RCC 7860 (cell line): Measurements from ENCODE around the gene EPHB2.

Source experiments
- DNase-seq: peaks from one replicate; pipeline ENCODE4 v3.0.0-alpha.2; 2015; ENCODE audit warnings: low spot score
- FAIRE-seq: peaks from 2 replicates; lab custom pipeline; 2012; peaks lifted over from hg19 to GRCh38; lab: Jason Lieb, UNC

The EPHB2 gene

GRCh38 chr1:22875841-22876240, 165.2 kb downstream of the EPHB2 start:
- no peak for FAIRE-seq
- DNase-seq = no peak

DNA sequence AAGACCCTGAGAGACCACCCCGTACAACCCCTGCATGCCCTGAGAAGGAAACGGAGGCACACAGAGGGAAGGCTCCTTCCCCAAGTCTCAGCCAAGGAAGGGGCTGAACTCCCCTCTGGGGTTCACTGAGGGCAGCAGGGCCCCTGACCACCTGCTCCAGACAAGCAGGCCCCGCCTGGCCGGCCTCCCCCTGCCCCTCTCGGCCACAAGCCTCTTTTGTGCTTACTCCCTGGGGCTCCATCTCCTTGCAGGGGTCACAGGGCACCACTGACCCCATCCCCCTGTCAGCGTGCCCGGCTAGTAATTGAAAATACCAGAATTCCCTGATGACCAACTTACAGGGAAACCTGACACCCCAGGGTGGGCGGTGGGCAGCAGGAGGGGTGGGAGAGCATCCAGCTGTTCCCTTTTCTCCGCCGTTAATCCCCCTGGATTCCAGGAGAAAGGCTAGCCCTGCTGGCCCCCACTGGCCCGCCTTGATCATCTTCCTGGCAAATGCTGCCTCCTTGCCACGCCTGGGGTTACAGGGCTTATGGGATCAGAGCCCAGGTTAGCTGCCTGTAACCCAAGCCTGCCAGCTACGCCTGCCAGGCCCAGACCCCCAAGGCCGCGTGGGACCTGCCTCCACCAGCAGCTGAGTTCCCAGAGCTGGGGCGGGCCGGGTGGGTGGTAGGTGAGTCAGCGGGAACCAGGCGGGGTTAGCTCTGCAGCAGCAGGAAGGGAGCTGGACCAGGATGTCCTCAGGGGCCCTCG, 165.9 kb downstream of the EPHB2 start:
- peak; percentile 29 for DNase-seq
- no peak for FAIRE-seq

DNA sequence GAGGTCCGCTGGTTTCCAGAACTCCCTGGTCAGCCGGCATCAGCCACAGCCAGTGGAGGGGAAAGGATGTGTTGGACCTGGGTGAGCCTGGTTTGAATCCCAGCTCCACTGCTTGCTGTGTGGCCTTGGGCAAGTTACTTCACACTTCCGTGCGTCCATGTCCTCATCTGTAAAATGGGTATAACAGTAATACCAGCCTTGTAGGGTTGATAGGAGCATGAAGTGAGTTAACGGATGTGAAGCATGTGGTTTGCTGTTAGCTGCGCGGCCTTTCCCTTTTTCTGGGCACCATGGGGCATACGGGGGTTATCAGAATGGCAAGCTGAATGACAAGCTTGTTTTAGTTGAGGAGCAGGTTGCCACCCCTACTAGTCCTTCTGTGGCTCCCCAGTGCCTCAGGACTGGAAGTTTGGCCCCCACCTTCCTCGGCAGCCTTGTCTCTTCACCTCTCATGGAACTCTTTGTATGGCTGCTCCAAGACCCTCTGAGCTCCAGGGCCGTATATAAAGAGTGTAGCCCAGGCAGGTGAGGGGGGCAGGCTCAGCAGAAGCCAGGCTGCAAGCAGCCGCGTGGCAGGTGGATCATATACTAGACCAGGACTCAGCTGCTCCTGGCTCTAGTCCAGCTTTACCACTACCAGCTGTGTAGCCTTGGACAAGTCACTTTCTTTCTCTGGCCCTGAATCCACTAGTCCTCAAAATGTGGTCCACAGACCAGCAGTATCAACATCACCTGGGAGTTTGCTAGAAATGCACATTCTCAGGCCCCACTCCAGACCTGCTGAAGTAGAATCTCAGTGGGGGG, 166.7 kb downstream of the EPHB2 start:
- DNase-seq = no peak
- no peak for FAIRE-seq

- DNase-seq = no peak
- FAIRE-seq = no peak
Measured at GRCh38 chr1:22877980-22878379, 167.3 kb downstream of the EPHB2 start.

- DNase-seq (no peak), FAIRE-seq (no peak)
Measured at GRCh38 chr1:22878626-22879025, 168.0 kb downstream of the EPHB2 start.

- no peak for DNase-seq
- no peak for FAIRE-seq
Measured at GRCh38 chr1:22879445-22879844, 168.8 kb downstream of the EPHB2 start.

- FAIRE-seq (no peak), DNase-seq (peak; percentile 50)
Measured at GRCh38 chr1:22880174-22880601, 169.5 kb downstream of the EPHB2 start.

DNA sequence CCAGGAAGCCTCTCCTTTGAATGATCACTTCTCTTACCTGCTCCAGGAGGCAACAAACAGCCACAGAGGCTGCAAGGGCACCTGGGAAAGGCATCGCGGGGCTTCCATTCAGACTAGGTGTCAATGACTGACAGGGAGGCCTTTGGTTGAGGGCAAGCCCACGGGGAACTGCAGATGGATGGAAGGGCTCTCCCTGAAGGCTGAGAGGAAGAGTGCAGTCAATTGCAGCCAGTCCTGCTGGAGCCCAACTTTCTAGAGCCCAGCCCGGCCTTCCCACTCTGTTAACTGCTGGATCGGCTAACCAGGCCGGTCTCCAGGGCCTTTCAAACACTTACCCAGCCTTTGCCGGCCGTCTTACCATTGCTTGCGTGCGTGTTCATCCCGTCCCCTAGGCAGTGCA, 172.8 kb downstream of the EPHB2 start:
- FAIRE-seq (no peak), DNase-seq (no peak)

GRCh38 chr1:22884806-22885530, 174.3 kb downstream of the EPHB2 start:
- DNase-seq = no peak
- no peak for FAIRE-seq

DNA sequence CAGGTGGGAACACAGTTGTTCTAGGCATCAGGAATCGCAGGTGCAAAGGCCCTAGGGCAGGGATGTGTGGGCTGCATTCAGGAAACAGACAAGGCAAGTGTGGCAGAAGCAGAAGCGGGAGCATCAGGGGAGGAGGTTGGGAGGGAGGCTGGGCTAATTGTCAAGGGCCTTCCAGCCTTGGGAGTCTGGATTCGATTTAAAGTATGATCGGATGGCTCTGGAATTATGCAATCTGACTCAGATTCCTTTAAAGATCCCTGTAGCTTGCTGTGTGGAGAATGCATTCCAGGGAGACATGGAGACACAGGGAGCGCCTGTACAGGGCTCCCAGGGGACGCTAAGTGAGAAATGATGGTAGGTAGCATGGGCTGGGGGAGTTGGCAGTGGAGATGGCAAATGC, 175.6 kb downstream of the EPHB2 start:
- DNase-seq = no peak
- FAIRE-seq = no peak

DNA sequence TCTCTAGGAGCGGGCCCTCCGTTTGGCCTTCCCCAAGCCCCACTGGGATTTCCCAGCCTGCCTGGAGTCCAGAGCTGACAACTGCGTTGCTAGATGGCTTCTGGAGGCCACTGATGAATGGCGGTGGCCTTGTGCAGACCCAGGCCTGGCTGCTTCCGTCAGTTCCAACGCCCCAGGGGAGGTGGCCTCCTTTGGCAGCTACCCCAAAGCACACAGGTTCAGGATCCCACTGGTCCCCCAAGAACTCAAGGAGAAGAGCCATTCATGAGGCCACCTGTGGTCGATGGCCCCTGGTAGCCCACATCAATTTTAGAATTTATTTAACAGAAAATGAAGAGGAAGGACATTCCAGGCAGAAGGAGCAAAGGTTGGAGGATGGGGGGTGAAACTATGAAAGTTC, 176.9 kb downstream of the EPHB2 start:
- DNase-seq (no peak), FAIRE-seq (no peak)

DNA sequence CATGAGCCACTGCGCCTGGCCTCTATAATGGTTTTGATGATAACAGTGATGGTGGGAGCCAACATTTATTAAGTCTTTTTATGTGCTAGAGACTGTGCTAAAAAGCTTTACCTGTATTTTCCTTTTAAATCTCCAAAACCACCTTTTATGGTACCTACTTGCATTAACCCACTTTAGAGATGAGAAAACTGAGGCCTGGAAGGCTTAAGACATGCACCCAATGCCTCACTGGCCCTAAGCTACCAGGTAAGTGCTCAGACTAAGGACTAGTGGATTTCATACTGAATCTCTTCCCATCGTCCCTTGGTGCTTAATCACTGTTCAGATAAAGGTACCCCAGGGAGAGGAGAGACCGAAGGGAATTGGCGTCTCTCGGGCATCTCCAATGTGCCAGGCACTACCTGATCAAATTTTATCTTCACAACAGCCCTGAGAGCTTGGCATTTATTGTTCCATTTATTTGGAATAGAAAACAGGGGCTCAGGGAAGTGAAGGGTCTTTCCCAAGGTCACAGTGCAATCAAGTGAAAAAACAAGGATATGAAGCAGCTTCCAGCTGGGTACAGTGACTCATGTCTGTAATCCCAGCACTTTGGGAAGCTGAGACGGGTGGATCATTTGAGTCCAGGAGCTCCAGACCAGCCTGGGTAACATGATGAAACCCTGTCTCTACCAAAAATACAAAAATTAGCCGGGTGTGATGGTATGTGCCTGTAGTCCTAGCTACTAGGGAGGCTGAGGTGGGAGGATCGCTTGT, 177.9 kb downstream of the EPHB2 start:
- peak; percentile 75 for FAIRE-seq
- peak; percentile 55 for DNase-seq

DNA sequence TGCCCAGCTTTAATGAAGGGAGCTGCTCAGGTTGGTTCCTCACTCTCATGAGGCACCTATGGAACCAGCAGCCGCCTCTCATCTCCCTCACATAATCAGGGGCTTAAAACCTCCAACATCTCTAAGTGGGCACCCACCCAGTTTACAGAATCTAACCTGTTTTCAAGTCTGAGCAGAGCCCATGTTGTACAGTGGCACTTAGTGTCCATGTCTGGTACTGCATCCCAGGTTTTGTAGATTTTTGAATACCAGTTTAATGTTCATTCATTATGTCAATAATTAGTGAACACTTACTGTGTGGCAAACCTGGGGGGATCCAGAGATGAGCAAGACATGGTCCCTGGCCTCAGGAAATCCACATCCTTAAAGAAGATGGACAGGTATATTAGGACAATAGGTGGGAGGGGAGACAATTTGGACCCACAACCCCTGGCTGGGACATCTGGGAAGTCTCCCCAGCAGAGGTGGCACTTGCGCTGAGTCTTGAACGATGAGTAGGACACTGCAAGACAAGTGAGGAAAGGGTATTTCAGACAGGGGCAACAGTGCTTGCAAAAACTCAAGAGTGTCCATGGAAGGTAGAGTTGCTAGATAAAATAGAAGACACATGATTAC, 178.7 kb downstream of the EPHB2 start:
- DNase-seq = peak; percentile 31
- no peak for FAIRE-seq

- FAIRE-seq = no peak
- DNase-seq = no peak
Measured at GRCh38 chr1:22892789-22893188, 182.2 kb downstream of the EPHB2 start.

DNA sequence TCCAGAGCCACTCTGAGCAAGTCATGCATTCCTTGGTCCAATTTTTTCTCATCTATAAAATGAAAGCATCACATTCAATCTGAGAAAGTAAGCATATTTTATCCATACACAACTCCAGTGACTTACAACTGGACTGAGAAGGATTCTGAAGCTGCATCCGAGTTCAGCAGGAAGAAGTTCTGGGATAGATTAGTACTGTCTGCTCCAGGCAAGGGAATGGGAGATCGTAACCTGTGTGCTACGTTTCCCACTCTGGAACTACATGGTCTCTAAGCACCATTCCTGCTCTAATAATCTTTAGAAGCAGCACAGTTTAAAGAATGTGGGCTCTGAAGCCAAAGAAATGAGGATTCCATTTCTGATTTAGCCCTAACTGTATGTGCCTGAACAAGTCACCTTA, 182.7 kb downstream of the EPHB2 start:
- FAIRE-seq = no peak
- DNase-seq = no peak

DNA sequence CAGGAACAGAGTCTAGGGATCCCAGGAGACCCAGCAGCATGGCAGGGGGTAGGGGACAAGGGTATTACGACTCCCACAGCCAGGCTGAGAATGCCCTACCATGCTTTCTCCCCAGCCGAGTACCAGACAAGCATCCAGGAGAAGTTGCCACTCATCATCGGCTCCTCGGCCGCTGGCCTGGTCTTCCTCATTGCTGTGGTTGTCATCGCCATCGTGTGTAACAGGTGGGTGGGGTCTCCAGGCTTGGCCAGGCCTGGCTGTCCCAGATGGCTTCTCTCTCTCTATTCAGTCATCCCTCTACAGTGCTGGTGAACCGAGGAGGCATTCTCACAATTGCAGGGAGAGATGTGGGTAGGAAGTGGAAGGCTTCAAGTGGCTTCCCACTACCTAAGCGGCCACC, 184.7 kb downstream of the EPHB2 start:
- FAIRE-seq (no peak), DNase-seq (no peak)

- FAIRE-seq (no peak), DNase-seq (no peak)
Measured at GRCh38 chr1:22896184-22896583, 185.5 kb downstream of the EPHB2 start.

GRCh38 chr1:22900451-22900850, 189.8 kb downstream of the EPHB2 start:
- DNase-seq (no peak), FAIRE-seq (no peak)

DNA sequence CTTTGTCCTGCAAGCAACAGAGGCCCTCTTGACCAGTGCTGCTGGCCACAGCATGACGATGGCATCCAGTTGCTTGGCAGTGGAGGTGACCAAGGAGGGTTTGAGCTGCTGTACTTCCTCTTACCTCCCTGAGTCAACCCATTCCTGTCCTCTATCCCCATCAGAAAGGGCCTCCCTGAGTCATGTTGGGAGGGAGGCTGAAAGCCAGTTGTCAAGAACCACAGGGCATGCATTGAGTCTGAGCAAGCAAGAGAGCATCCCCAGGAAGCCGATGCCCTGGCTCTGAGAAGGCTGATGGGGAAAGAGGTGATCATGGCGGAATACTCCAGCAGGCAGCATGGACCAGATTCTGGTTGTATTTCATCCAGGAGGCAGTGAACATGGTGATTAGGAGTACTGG, 192.5 kb downstream of the EPHB2 start:
- DNase-seq (peak; percentile 72), FAIRE-seq (no peak)

- FAIRE-seq (no peak), DNase-seq (no peak)
Measured at GRCh38 chr1:22906968-22907367, 196.3 kb downstream of the EPHB2 start.
